ENCODE data around the gene CCDC150. TPM values are rescaled to one million over a fixed set of nuclear protein-coding genes. Genes with fewer than 3 reads are reported as not detected.

CCDC150 gene
- total RNA-seq, 1 experiment from 2014 or later = 13.1 TPM

- CTCF ChIA-PET = no interaction called here
- intact Hi-C loops (cut with micrococcal nuclease) = no loop called here
- no peaks in the 10 kb centered on the region for H3F3A ChIP-seq (ENCODE audit: low read length, unreplicated experiment)
Measured at GRCh38 chr2:196711625-196712024, 72.1 kb downstream of the CCDC150 start.

GRCh38 chr2:196712867-196713266 lies 73.4 kb downstream of the CCDC150 start:
- POLR2A ChIA-PET (ENCODE audit: unreplicated experiment) = no interaction called here
- CTCF ChIA-PET = no interaction called here
- TF ChIP-seq CTCF (conservative IDR thresholded peaks at IDR 0.05; ENCODE audit: low read depth, low read length) = no peak
- Histone ChIP-seq H3K4me2 (ENCODE audit: low read length) (no peak overlapping the region), H3K9me2 (replicated peaks; ENCODE audit: low read length) (no peaks in the 10 kb centered on the region), H2AFZ (ENCODE audit: low read length) (no peak overlapping the region), H3K27me3 (ENCODE audit: low read length) (no peaks in the 10 kb centered on the region), H3K9ac (ENCODE audit: low read length) (no peak overlapping the region), H3K36me3 (ENCODE audit: low read depth, low read length) (no peaks in the 10 kb centered on the region), H3K9me3 (ENCODE audit: low read length) (no peaks in the 10 kb centered on the region), H4K20me1 (ENCODE audit: low read length) (no peaks in the 10 kb centered on the region), H3K4me3 (ENCODE audit: low read length) (no peak overlapping the region), H3K27ac (ENCODE audit: low read length) (no peak overlapping the region), H3K4me1 (ENCODE audit: insufficient read depth, low read length) (no peaks in the 10 kb centered on the region), H3F3A (ENCODE audit: low read length, unreplicated experiment) (no peaks in the 10 kb centered on the region), H3K79me2 (ENCODE audit: low read length) (no peaks in the 10 kb centered on the region)
- DNase-seq (no peak), ATAC-seq (no peak)
- intact Hi-C loops (cut with micrococcal nuclease) = no loop called here
- BruUV-seq (replicated peaks) = no TSS peak

More at GRCh38 chr2:196711625-196712024, 72.1 kb downstream of the CCDC150 start:
- Histone ChIP-seq H3K79me2 (ENCODE audit: low read length) (no peaks in the 10 kb centered on the region), H3K4me3 (ENCODE audit: low read length) (no peak overlapping the region), H3K27ac (ENCODE audit: low read length) (no peak overlapping the region), H3K9ac (ENCODE audit: low read length) (no peak overlapping the region), H4K20me1 (ENCODE audit: low read length) (no peaks in the 10 kb centered on the region), H3K4me2 (ENCODE audit: low read length) (no peak overlapping the region), H3K9me2 (replicated peaks; ENCODE audit: low read length) (no peaks in the 10 kb centered on the region), H3K36me3 (ENCODE audit: low read depth, low read length) (no peaks in the 10 kb centered on the region), H2AFZ (ENCODE audit: low read length) (no peak overlapping the region), H3K9me3 (ENCODE audit: low read length) (no peaks in the 10 kb centered on the region), H3K27me3 (ENCODE audit: low read length) (no peaks in the 10 kb centered on the region), H3K4me1 (ENCODE audit: insufficient read depth, low read length) (no peaks in the 10 kb centered on the region)
- no peak for DNase-seq
- ATAC-seq = no peak
- POLR2A ChIA-PET (ENCODE audit: unreplicated experiment) = no interaction called here
- no peak for TF ChIP-seq EZH2 (IDR thresholded peaks at IDR 0.05; ENCODE audit: low read length, unreplicated experiment)
- no peak for TF ChIP-seq EZH2phosphoT487 (IDR thresholded peaks at IDR 0.05; ENCODE audit: borderline replicate concordance, low read length)
- TF ChIP-seq CTCF (conservative IDR thresholded peaks at IDR 0.05; ENCODE audit: low read depth, low read length) = no peak
- no TSS peak for BruUV-seq (replicated peaks)

GRCh38 chr2:196718419-196719109 lies 79.0 kb downstream of the CCDC150 start:
- Histone ChIP-seq H4K20me1 (ENCODE audit: low read length) (no peaks in the 10 kb centered on the region), H3K9ac (ENCODE audit: low read length) (no peak overlapping the region), H3K27ac (ENCODE audit: low read length) (no peak overlapping the region), H3K4me3 (ENCODE audit: low read length) (no peak overlapping the region), H2AFZ (ENCODE audit: low read length) (no peak overlapping the region), H3K36me3 (ENCODE audit: low read depth, low read length) (no peaks in the 10 kb centered on the region), H3K4me2 (ENCODE audit: low read length) (no peak overlapping the region), H3K79me2 (ENCODE audit: low read length) (no peaks in the 10 kb centered on the region), H3K9me2 (replicated peaks; ENCODE audit: low read length) (no peaks in the 10 kb centered on the region), H3F3A (ENCODE audit: low read length, unreplicated experiment) (no peaks in the 10 kb centered on the region), H3K4me1 (ENCODE audit: insufficient read depth, low read length) (no peaks in the 10 kb centered on the region), H3K27me3 (ENCODE audit: low read length) (no peaks in the 10 kb centered on the region), H3K9me3 (ENCODE audit: low read length) (no peaks in the 10 kb centered on the region)
- TF ChIP-seq EZH2phosphoT487 (IDR thresholded peaks at IDR 0.05; ENCODE audit: borderline replicate concordance, low read length) (no peak), CTCF (conservative IDR thresholded peaks at IDR 0.05; ENCODE audit: low read depth, low read length) (no peak), EZH2 (IDR thresholded peaks at IDR 0.05; ENCODE audit: low read length, unreplicated experiment) (no peak)
- POLR2A ChIA-PET (ENCODE audit: unreplicated experiment) = no interaction called here
- CTCF ChIA-PET = no interaction called here
- DNase-seq = no peak
- no TSS peak for BruUV-seq (replicated peaks)
- intact Hi-C loops (cut with micrococcal nuclease) = no loop called here
- no peak for ATAC-seq
